Esophagus muscularis mucosa (tissue), 4 donors: ENCODE measurements around the gene DDX41. TPM values are rescaled to one million over a fixed set of nuclear protein-coding genes. Genes with fewer than 3 reads are reported as not detected.

Source experiments
- DNase-seq: peaks from one replicate; pipeline ENCODE4 v3.0.0-alpha.2; 2017; ENCODE audit errors: extremely low spot score
- H3K27ac ChIP-seq, 4 donors: fragments of 200-600 bp; sonication (generic); replicated peaks in 1 of 4; 1 replicate in 3 of 4; 2 replicates in 1 of 4; pipeline ENCODE4 v1.5.1; 2016 to 2019; ENCODE audit warnings: mild to moderate bottlenecking in 1 of 4
- H3K27me3 ChIP-seq, 4 donors: fragments of 200-600 bp; sonication (generic); one replicate each; pipeline versions ENCODE4 v1.5.1 to v1.6.0; 2016 to 2019
- H3K36me3 ChIP-seq, 4 donors: fragments of 200-600 bp; sonication (generic); one replicate each; pipeline ENCODE4 v1.5.1; 2016 to 2019
- H3K4me1 ChIP-seq, 4 donors: fragments of 200-600 bp; sonication (generic); one replicate each; pipeline ENCODE4 v1.5.1; 2016 to 2019
- H3K4me3 ChIP-seq, 4 donors: fragments of 200-600 bp; sonication (generic); 1 replicate in 2 of 4; 2 replicates in 2 of 4; pipeline ENCODE4 v1.5.1; 2016 to 2019; ENCODE audit warnings: mild to moderate bottlenecking in 4 of 4, moderate library complexity in 1 of 4
- H3K9me3 ChIP-seq, 4 donors: fragments of 200-600 bp; sonication (generic); 1 replicate in 3 of 4; 2 replicates in 1 of 4; pipeline ENCODE4 v1.5.1; 2016 to 2019
- EP300 ChIP-seq: sonication (generic); formaldehyde crosslinking; IDR thresholded peaks from one replicate; pipeline ENCODE4 v1.6.1; 2017; ENCODE audit warnings: antibody characterized with exemption
- POLR2A ChIP-seq: fragments of 450-650 bp; IDR thresholded peaks from one replicate; pipeline ENCODE4 v1.6.1; 2017; ENCODE audit warnings: antibody characterized with exemption, moderate library complexity, mild to moderate bottlenecking, low read depth
- POLR2AphosphoS5 ChIP-seq, 2 donors: sonication (generic); formaldehyde crosslinking; IDR thresholded peaks; one replicate each; pipeline ENCODE4 v1.6.1; 2017; ENCODE audit warnings: antibody characterized with exemption in 2 of 2
- WGBS: methylation state at CpG from one replicate; pipeline ENCODE4 v1.1.5; 2018; 5-methylcytosine and 5-hydroxymethylcytosine counted together
- intact Hi-C: fragments of 100-400 bp; cut with DNase I; formaldehyde crosslinking; loops from one replicate; pipeline ENCODE4 v1.15.1; 2023
- total RNA-seq, 4 donors: library from RNA; depleted of rRNA; stranded (reverse); fragments of >200 nt; gene quantifications; one replicate each; pipeline versions ENCODE4 v1.1.0 to v1.2.1, GENCODE V29; 2016
- TF ChIP-seq, protein P1 (sequence below), 3 experiments: fragments of 200-600 bp in 2 of 3; fragments of 450-650 bp in 1 of 3; sonication (generic) in 2 of 3; IDR thresholded peaks; one replicate each; pipeline ENCODE4 v1.5.1; 2017 to 2019; ENCODE audit warnings: antibody characterized with exemption in 3 of 3, mild to moderate bottlenecking in 2 of 3, moderate library complexity in 1 of 3

Gene DDX41
- total RNA-seq, 4 donors from 2014 or later = 58.1 to 92.1 (median 66.0) TPM

GRCh38 chr5:177552839-177553455, 36.2 kb upstream of the DDX41 start:
- intact Hi-C loops = loop anchor here (5.0 kb wide), 2 partner anchors 36 to 39 kb away; partner anchors contain the start of genes DDX41 and TMED9
- no peak for DNase-seq
- Histone ChIP-seq H3K27ac (peak overlapping the region; percentile 86 to 90 (median 88)), H3K4me3 (peak overlapping the region; percentile 97 to 99 (median 98)), H3K4me1 (peaks cover 33 to 59% (median 48%) of the 10 kb centered on the region in 4 donors), H3K9me3 (no peaks in the 10 kb centered on the region), H3K27me3 (no peaks in the 10 kb centered on the region), H3K36me3 (peaks cover 0 to 21% (median 9%) of the 10 kb centered on the region in 4 donors)
- 51% methylated on average over 13 of the region's 16 CpGs for WGBS
- TF ChIP-seq POLR2AphosphoS5 (IDR thresholded peaks at IDR 0.05) = no peak
- TF ChIP-seq, protein P1, sequence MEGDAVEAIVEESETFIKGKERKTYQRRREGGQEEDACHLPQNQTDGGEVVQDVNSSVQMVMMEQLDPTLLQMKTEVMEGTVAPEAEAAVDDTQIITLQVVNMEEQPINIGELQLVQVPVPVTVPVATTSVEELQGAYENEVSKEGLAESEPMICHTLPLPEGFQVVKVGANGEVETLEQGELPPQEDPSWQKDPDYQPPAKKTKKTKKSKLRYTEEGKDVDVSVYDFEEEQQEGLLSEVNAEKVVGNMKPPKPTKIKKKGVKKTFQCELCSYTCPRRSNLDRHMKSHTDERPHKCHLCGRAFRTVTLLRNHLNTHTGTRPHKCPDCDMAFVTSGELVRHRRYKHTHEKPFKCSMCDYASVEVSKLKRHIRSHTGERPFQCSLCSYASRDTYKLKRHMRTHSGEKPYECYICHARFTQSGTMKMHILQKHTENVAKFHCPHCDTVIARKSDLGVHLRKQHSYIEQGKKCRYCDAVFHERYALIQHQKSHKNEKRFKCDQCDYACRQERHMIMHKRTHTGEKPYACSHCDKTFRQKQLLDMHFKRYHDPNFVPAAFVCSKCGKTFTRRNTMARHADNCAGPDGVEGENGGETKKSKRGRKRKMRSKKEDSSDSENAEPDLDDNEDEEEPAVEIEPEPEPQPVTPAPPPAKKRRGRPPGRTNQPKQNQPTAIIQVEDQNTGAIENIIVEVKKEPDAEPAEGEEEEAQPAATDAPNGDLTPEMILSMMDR (IDR thresholded peaks at IDR 0.05) = peak in 1 of 3 experiments; percentile 5

DNA sequence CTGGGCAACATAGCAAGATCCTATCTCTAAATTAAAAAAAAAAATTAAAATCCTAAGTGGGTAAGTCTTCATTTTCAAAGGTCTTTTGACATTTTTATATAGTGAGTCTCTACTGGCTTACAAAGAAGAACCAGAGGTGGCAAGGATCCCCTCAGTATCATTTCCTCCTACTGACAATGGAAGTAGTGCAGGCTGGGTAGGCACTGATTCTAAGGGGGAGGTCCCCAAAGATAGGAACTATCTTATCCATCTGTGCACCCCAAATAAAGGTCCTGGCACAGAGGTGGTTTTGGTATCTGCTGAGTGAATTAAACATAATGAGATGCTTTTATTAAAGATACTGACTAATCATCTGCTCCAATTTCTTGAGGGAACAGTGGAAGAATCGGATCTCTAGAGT, 33.4 kb upstream of the DDX41 start:
- H3K27ac ChIP-seq = no peak overlapping the region
- intact Hi-C loops = loop anchor here (5.0 kb wide), 2 partner anchors 33 to 42 kb away; partner anchors contain the start of genes DDX41 and TMED9
- 71% methylated on average over 1 of the region's 1 CpG for WGBS
- peaks cover 55 to 83% (median 72%) of the 10 kb centered on the region in 4 donors for H3K4me1 ChIP-seq
- H3K4me3 ChIP-seq = no peak overlapping the region
- TF ChIP-seq, protein P1 (IDR thresholded peaks at IDR 0.05) = no peak
- TF ChIP-seq EP300 (no peak), POLR2A (no peak), POLR2AphosphoS5 (IDR thresholded peaks at IDR 0.05) (no peak)
- no peaks in the 10 kb centered on the region for H3K27me3 ChIP-seq
- no peaks in the 10 kb centered on the region for H3K9me3 ChIP-seq
- H3K36me3 ChIP-seq = peaks cover 0 to 21% (median 9%) of the 10 kb centered on the region in 4 donors
- no peak for DNase-seq

- 85% methylated on average over 1 of the region's 1 CpG for WGBS
- peak overlapping the region in 2 of 4 donors; percentile 34 to 35 for H3K27ac ChIP-seq
- intact Hi-C loops = no loop called here
Observed at GRCh38 chr5:177548495-177548894, 31.7 kb upstream of the DDX41 start.

GRCh38 chr5:177547736-177548135, 31.0 kb upstream of the DDX41 start:
- Histone ChIP-seq H3K4me3 (no peak overlapping the region), H3K9me3 (no peaks in the 10 kb centered on the region), H3K4me1 (peaks cover 63 to 90% (median 80%) of the 10 kb centered on the region in 4 donors), H3K27me3 (no peaks in the 10 kb centered on the region), H3K36me3 (peaks cover 0 to 21% (median 9%) of the 10 kb centered on the region in 4 donors), H3K27ac (peak overlapping the region in 3 of 4 donors; percentile 31 to 35 (median 34))
- intact Hi-C loops = no loop called here
- no peak for DNase-seq
- TF ChIP-seq POLR2AphosphoS5 (IDR thresholded peaks at IDR 0.05) = no peak
- no peak for TF ChIP-seq POLR2A
- TF ChIP-seq, protein P1 (IDR thresholded peaks at IDR 0.05) = no peak
- no peak for TF ChIP-seq EP300
- WGBS = 71% methylated on average over 3 of the region's 3 CpGs

More at GRCh38 chr5:177548495-177548894, 31.7 kb upstream of the DDX41 start:
- Histone ChIP-seq H3K27me3 (no peaks in the 10 kb centered on the region), H3K4me1 (peaks cover 63 to 90% (median 80%) of the 10 kb centered on the region in 4 donors), H3K4me3 (no peak overlapping the region), H3K36me3 (peaks cover 0 to 21% (median 9%) of the 10 kb centered on the region in 4 donors), H3K9me3 (no peaks in the 10 kb centered on the region)
- DNase-seq = no peak
- TF ChIP-seq EP300 (no peak), POLR2A (no peak), POLR2AphosphoS5 (IDR thresholded peaks at IDR 0.05) (no peak)
- TF ChIP-seq, protein P1 (IDR thresholded peaks at IDR 0.05) = no peak
